ENCODE data around the gene DOK7.

DOK7 gene

GRCh38 chr4:3480528-3481112 lies 17.5 kb downstream of the DOK7 start:
- Histone ChIP-seq H3K36me3 (ENCODE audit: insufficient read depth, low read length) (no peaks in the 10 kb centered on the region), H3K27me3 (ENCODE audit: insufficient read depth, low read length) (peaks cover 59% of the 10 kb centered on the region), H3K9me3 (ENCODE audit: insufficient read depth, low read depth, low read length) (no peaks in the 10 kb centered on the region), H3K27ac (ENCODE audit: low read depth, low read length) (peak overlapping the region; percentile 73; the same call in 1 of the 2 replicates), H3K9ac (ENCODE audit: low read depth, low read length) (no peak overlapping the region), H3K4me1 (ENCODE audit: insufficient read depth, low read length) (peaks cover 18% of the 10 kb centered on the region), H3K4me3 (ENCODE audit: low read length) (peak overlapping the region; percentile 15; the same call in 1 of the 2 replicates)
- WGBS: 2% methylated on average over 17 of the region's 17 CpGs

DNA sequence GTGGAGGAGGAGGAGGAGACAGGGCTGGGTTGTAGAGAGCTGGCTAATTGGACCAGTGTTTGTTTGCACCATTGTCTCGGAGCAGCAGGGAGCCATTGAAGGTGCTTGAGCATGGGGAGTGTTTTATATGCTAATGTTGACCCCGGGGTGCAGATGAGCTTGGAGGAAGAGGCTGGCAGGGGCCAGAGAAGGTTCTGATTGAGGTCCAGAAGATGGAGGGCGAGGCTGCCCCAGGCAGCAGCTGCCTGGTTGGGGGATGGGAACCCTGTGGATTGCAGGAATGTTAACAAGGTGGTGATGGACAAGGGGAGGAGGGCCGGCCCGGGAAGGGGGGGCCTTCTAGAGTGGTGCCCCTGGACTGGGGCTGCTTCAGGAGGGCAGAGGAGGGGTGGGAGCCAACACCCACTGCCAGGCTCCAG lies 18.0 kb downstream of the DOK7 start:
- Histone ChIP-seq H3K4me3 (ENCODE audit: low read length) (peak overlapping the region; percentile 15; the same call in 1 of the 2 replicates), H3K36me3 (ENCODE audit: insufficient read depth, low read length) (no peaks in the 10 kb centered on the region), H3K27ac (ENCODE audit: low read depth, low read length) (no peak overlapping the region; the same call in 1 of the 2 replicates), H3K4me1 (ENCODE audit: insufficient read depth, low read length) (peaks cover 20% of the 10 kb centered on the region), H3K9me3 (ENCODE audit: insufficient read depth, low read depth, low read length) (no peaks in the 10 kb centered on the region), H3K27me3 (ENCODE audit: insufficient read depth, low read length) (peaks cover 63% of the 10 kb centered on the region), H3K9ac (ENCODE audit: low read depth, low read length) (no peak overlapping the region)
- 2% methylated on average over 5 of the region's 5 CpGs for WGBS

- H3K9ac ChIP-seq (ENCODE audit: low read depth, low read length): no peak overlapping the region
- no peaks in the 10 kb centered on the region for H3K9me3 ChIP-seq (ENCODE audit: insufficient read depth, low read depth, low read length)
- no peak overlapping the region for H3K27ac ChIP-seq (ENCODE audit: low read depth, low read length)
- H3K4me1 ChIP-seq (ENCODE audit: insufficient read depth, low read length): peaks cover 20% of the 10 kb centered on the region
- no peaks in the 10 kb centered on the region for H3K36me3 ChIP-seq (ENCODE audit: insufficient read depth, low read length)
- H3K27me3 ChIP-seq (ENCODE audit: insufficient read depth, low read length): peaks cover 65% of the 10 kb centered on the region
- 54% methylated on average over 19 of the region's 19 CpGs for WGBS
- no peak overlapping the region for H3K4me3 ChIP-seq (ENCODE audit: low read length)
Observed at GRCh38 chr4:3481783-3482393, 18.8 kb downstream of the DOK7 start.

GRCh38 chr4:3482707-3483106 lies 19.6 kb downstream of the DOK7 start:
- H3K9ac ChIP-seq (ENCODE audit: low read depth, low read length): no peak overlapping the region
- WGBS: 91% methylated on average over 12 of the region's 12 CpGs
- H3K27me3 ChIP-seq (ENCODE audit: insufficient read depth, low read length): peaks cover 67% of the 10 kb centered on the region
- no peaks in the 10 kb centered on the region for H3K9me3 ChIP-seq (ENCODE audit: insufficient read depth, low read depth, low read length)
- no peaks in the 10 kb centered on the region for H3K36me3 ChIP-seq (ENCODE audit: insufficient read depth, low read length)
- peaks cover 20% of the 10 kb centered on the region for H3K4me1 ChIP-seq (ENCODE audit: insufficient read depth, low read length)
- no peak overlapping the region for H3K4me3 ChIP-seq (ENCODE audit: low read length)
- no peak overlapping the region for H3K27ac ChIP-seq (ENCODE audit: low read depth, low read length)

DNA sequence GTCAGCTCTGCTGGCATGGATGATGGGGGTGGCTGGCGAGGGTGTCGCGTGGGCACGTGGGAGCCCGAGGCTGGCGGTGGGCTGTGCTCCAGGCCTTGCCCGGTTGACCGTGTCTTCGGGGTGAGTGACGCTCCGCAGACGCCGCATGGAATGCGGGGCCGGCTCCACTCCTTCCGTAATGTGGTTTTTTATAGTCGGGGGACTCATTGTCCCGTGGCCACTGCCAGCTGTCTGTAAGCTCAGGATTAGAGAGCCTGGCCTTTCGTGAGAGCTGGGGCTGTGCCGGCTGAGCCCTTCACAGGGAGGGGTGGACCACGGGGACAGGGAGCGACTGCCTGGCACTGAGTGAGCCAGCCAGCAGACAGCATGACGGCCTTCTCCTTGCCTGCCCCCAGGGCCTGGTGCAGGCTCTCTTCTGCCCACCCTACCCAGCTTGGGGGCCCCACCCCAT lies 20.4 kb downstream of the DOK7 start:
- Histone ChIP-seq H3K9ac (ENCODE audit: low read depth, low read length) (no peak overlapping the region), H3K9me3 (ENCODE audit: insufficient read depth, low read depth, low read length) (no peaks in the 10 kb centered on the region), H3K4me1 (ENCODE audit: insufficient read depth, low read length) (peaks cover 20% of the 10 kb centered on the region), H3K27me3 (ENCODE audit: insufficient read depth, low read length) (peaks cover 75% of the 10 kb centered on the region), H3K36me3 (ENCODE audit: insufficient read depth, low read length) (no peaks in the 10 kb centered on the region), H3K4me3 (ENCODE audit: low read length) (no peak overlapping the region), H3K27ac (ENCODE audit: low read depth, low read length) (no peak overlapping the region)
- WGBS: 87% methylated on average over 23 of the region's 23 CpGs

GRCh38 chr4:3484057-3484973 lies 21.2 kb downstream of the DOK7 start:
- Histone ChIP-seq H3K36me3 (ENCODE audit: insufficient read depth, low read length) (no peaks in the 10 kb centered on the region), H3K27ac (ENCODE audit: low read depth, low read length) (no peak overlapping the region), H3K4me1 (ENCODE audit: insufficient read depth, low read length) (peaks cover 20% of the 10 kb centered on the region), H3K27me3 (ENCODE audit: insufficient read depth, low read length) (peaks cover 75% of the 10 kb centered on the region), H3K4me3 (ENCODE audit: low read length) (no peak overlapping the region), H3K9ac (ENCODE audit: low read depth, low read length) (no peak overlapping the region), H3K9me3 (ENCODE audit: insufficient read depth, low read depth, low read length) (no peaks in the 10 kb centered on the region)
- 74% methylated on average over 45 of the region's 45 CpGs for WGBS

DNA sequence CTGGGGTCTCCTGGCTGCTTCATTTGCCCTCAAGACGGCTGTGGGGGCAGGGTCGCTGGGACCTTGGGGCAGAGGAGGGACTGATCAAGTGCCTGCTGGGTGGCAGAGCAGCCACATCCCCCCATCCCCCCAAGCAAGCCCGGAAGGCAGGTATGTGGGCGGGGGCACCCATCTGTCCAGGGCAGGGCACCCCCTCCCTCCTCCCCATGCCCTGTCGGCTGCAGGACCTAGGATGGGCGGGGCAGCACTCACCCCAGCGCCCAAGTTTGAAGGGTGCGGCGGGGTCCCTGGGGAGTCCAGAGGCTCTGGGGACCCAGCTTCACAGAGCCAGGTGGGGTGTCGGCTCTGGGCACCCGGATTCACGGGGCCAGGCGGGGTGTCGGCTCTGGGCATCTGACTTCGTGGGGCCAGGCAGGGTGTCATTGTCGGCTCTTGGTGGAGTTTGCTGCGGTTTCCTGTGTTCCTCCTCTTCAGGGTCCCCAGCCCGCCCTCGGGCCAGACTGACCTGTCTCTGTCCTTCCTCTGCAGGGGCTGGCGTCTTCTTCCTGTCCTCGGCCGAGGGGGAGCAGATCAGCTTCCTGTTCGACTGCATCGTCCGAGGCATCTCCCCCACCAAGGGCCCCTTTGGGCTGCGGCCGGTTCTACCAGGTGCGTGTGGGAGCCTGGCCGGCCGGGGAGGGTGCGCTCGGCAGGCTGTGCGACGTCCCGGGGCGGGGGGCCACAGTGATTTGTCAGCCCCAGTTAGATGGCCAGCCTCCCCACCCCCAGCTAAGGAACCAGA lies 22.1 kb downstream of the DOK7 start:
- H3K9ac ChIP-seq (ENCODE audit: low read depth, low read length): no peak overlapping the region
- H3K9me3 ChIP-seq (ENCODE audit: insufficient read depth, low read depth, low read length): no peaks in the 10 kb centered on the region
- H3K27me3 ChIP-seq (ENCODE audit: insufficient read depth, low read length): peaks cover 83% of the 10 kb centered on the region
- H3K4me1 ChIP-seq (ENCODE audit: insufficient read depth, low read length): peaks cover 20% of the 10 kb centered on the region
- 52% methylated on average over 36 of the region's 36 CpGs for WGBS
- H3K27ac ChIP-seq (ENCODE audit: low read depth, low read length): no peak overlapping the region
- no peak overlapping the region for H3K4me3 ChIP-seq (ENCODE audit: low read length)
- no peaks in the 10 kb centered on the region for H3K36me3 ChIP-seq (ENCODE audit: insufficient read depth, low read length)

DNA sequence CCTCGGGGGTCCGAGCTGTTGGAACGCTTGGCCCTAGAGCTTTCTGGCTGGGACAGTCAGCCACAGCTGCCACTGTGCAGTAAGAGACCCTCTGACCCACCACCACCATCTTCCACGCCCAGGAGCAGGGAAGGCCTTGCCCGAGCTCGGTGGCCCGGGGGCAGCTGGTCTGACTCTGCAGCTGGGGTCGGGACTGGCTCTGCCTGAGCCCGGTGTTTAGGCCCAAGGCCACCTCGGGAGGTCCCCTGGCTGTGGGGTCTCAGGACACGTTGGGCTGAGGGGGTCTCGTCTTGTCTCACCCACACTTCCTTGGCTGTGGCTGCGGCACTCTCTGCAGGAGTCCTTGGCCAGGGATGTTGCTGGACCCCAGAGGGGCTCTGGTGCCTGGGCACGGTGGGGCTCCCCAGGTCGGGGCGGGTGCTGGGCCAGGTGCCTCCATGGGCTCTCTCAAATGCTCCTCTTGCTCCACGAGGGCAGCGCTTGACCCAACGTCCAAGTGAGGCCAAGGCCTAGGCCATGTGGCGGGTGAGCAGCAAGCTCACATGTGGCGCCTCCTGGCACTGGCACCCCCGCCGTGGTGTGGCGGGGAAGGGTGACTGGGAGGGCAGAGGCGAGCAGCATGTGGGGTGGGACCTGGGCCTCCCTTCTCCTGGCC lies 22.9 kb downstream of the DOK7 start:
- Histone ChIP-seq H3K27ac (ENCODE audit: low read depth, low read length) (no peak overlapping the region), H3K4me1 (ENCODE audit: insufficient read depth, low read length) (peaks cover 16% of the 10 kb centered on the region), H3K9ac (ENCODE audit: low read depth, low read length) (no peak overlapping the region), H3K27me3 (ENCODE audit: insufficient read depth, low read length) (peaks cover 91% of the 10 kb centered on the region), H3K36me3 (ENCODE audit: insufficient read depth, low read length) (no peaks in the 10 kb centered on the region), H3K9me3 (ENCODE audit: insufficient read depth, low read depth, low read length) (no peaks in the 10 kb centered on the region), H3K4me3 (ENCODE audit: low read length) (no peak overlapping the region)
- WGBS: 88% methylated on average over 24 of the region's 25 CpGs

GRCh38 chr4:3486541-3487540 lies 23.7 kb downstream of the DOK7 start:
- peaks cover 94% of the 10 kb centered on the region for H3K27me3 ChIP-seq (ENCODE audit: insufficient read depth, low read length)
- 69% methylated on average over 25 of the region's 25 CpGs for WGBS

More at GRCh38 chr4:3486541-3487540, 23.7 kb downstream of the DOK7 start:
- Histone ChIP-seq H3K9me3 (ENCODE audit: insufficient read depth, low read depth, low read length) (no peaks in the 10 kb centered on the region), H3K4me3 (ENCODE audit: low read length) (no peak overlapping the region), H3K4me1 (ENCODE audit: insufficient read depth, low read length) (peaks cover 10% of the 10 kb centered on the region), H3K27ac (ENCODE audit: low read depth, low read length) (no peak overlapping the region), H3K36me3 (ENCODE audit: insufficient read depth, low read length) (no peaks in the 10 kb centered on the region), H3K9ac (ENCODE audit: low read depth, low read length) (no peak overlapping the region)
